HTR-8/SVneo (cell line): ENCODE measurements around the gene TMEM14C.
"Not testable (repeated sequence)": the region's sequence is repeated elsewhere in the genome, so short reads cannot be mapped to it uniquely, and the experiment has no call there.

Experiments
- DNase-seq: peaks from one replicate; pipeline ENCODE4 v3.0.0; 2011; ENCODE audit warnings: low spot score, mixed read lengths; ENCODE audit not compliant: insufficient read length
- FAIRE-seq: peaks from 2 replicates; lab custom pipeline; 2011; peaks lifted over from hg19 to GRCh38; lab: Jason Lieb, UNC

Gene TMEM14C

GRCh38 chr6:10720265-10720959 is 2.5 kb upstream of the TMEM14C start:
- DNase-seq (no peak), FAIRE-seq (no peak)

GRCh38 chr6:10720960-10721849 is 1.7 kb upstream of the TMEM14C start:
- not testable (repeated sequence) for DNase-seq, FAIRE-seq

GRCh38 chr6:10721850-10722569 is 860 bp upstream of the TMEM14C start:
- FAIRE-seq = no peak
- DNase-seq = no peak

GRCh38 chr6:10722570-10722819 is 375 bp upstream of the TMEM14C start:
- no peak for FAIRE-seq
- no peak for DNase-seq

GRCh38 chr6:10723567-10723881 is 654 bp downstream of the TMEM14C start:
- FAIRE-seq (no peak), DNase-seq (no peak)

- no peak for DNase-seq
- FAIRE-seq = no peak
These were observed 2.2 kb downstream of the TMEM14C start for GRCh38 chr6:10725044-10725443.

GRCh38 chr6:10725716-10726115 is 2.8 kb downstream of the TMEM14C start:
- DNase-seq = no peak
- no peak for FAIRE-seq

GRCh38 chr6:10730254-10730653 is 7.4 kb downstream of the TMEM14C start:
- FAIRE-seq = no peak
- DNase-seq = no peak

- FAIRE-seq = no peak
- DNase-seq = no peak
These were observed 10.4 kb downstream of the TMEM14C start for GRCh38 chr6:10733151-10733715.

GRCh38 chr6:10733863-10734262 is 11.0 kb downstream of the TMEM14C start:
- DNase-seq (no peak), FAIRE-seq (no peak)

GRCh38 chr6:10736731-10737130 is 13.9 kb downstream of the TMEM14C start:
- no peak for FAIRE-seq

GRCh38 chr6:10740061-10740460 is 17.2 kb downstream of the TMEM14C start:
- DNase-seq (no peak), FAIRE-seq (no peak)

More at GRCh38 chr6:10736731-10737130, 13.9 kb downstream of the TMEM14C start:
- no peak for DNase-seq

- not testable (repeated sequence) for FAIRE-seq, DNase-seq
These were observed 18.8 kb downstream of the TMEM14C start for GRCh38 chr6:10741643-10742042.

- no peak for FAIRE-seq
- no peak for DNase-seq
These were observed 19.4 kb downstream of the TMEM14C start for GRCh38 chr6:10742251-10742650.

- DNase-seq = no peak
- no peak for FAIRE-seq
These were observed 20.6 kb downstream of the TMEM14C start for GRCh38 chr6:10743515-10743914.

GRCh38 chr6:10745116-10745515 is 22.2 kb downstream of the TMEM14C start:
- DNase-seq (no peak), FAIRE-seq (no peak)

- no peak for FAIRE-seq
- DNase-seq = no peak
These were observed 24.0 kb downstream of the TMEM14C start for GRCh38 chr6:10746915-10747250.

GRCh38 chr6:10747251-10747972 is 24.5 kb downstream of the TMEM14C start, which contains the start of gene TMEM14B:
Gene TMEM14B (plus strand): TSS chr6:10747805. CDS start chr6:10749246, 1,441 bp downstream.
- FAIRE-seq (peak; percentile 96), DNase-seq (peak; percentile 97)

- DNase-seq = no peak
- no peak for FAIRE-seq
These were observed 26.9 kb downstream of the TMEM14C start for GRCh38 chr6:10749734-10750133.

- DNase-seq, FAIRE-seq: not testable (repeated sequence)
These were observed 27.7 kb downstream of the TMEM14C start for GRCh38 chr6:10750568-10750967.
